ENCODE results near the gene SDCBP2.

The SDCBP2 gene

GRCh38 chr20:1312308-1312707 lies 16.6 kb downstream of the SDCBP2 start:
- DNase-seq (ENCODE audit: low spot score) = no peak

- DNase-seq (ENCODE audit: low spot score) = no peak
Measured at GRCh38 chr20:1310506-1311190, 18.3 kb downstream of the SDCBP2 start.

- no peak for DNase-seq (ENCODE audit: low spot score)
Measured at GRCh38 chr20:1310071-1310470, 18.9 kb downstream of the SDCBP2 start.

- no peak for DNase-seq (ENCODE audit: low spot score)
Measured at GRCh38 chr20:1309439-1309847, 19.5 kb downstream of the SDCBP2 start.

- DNase-seq (ENCODE audit: low spot score) = no peak
Measured at GRCh38 chr20:1308702-1309095, 20.2 kb downstream of the SDCBP2 start.

GRCh38 chr20:1308067-1308701 lies 20.8 kb downstream of the SDCBP2 start:
- no peak for DNase-seq (ENCODE audit: low spot score)

GRCh38 chr20:1307571-1307971 lies 21.4 kb downstream of the SDCBP2 start:
- DNase-seq (ENCODE audit: low spot score) = no peak

- DNase-seq (ENCODE audit: low spot score) = no peak
Measured at GRCh38 chr20:1307171-1307570, 21.8 kb downstream of the SDCBP2 start.

- no peak for DNase-seq (ENCODE audit: low spot score)
Measured at GRCh38 chr20:1306316-1307135, 22.4 kb downstream of the SDCBP2 start.

GRCh38 chr20:1305712-1306111 lies 23.2 kb downstream of the SDCBP2 start:
- DNase-seq (ENCODE audit: low spot score) = no peak

GRCh38 chr20:1304710-1305515 lies 24.0 kb downstream of the SDCBP2 start:
- DNase-seq (ENCODE audit: low spot score) = no peak

GRCh38 chr20:1302685-1303541 lies 26.0 kb downstream of the SDCBP2 start:
- DNase-seq (ENCODE audit: low spot score) = no peak

- DNase-seq (ENCODE audit: low spot score) = peak; percentile 35
Measured at GRCh38 chr20:1301031-1301529, 27.9 kb downstream of the SDCBP2 start.

GRCh38 chr20:1300083-1300840 lies 28.7 kb downstream of the SDCBP2 start:
- DNase-seq (ENCODE audit: low spot score) = no peak

- no peak for DNase-seq (ENCODE audit: low spot score)
Measured at GRCh38 chr20:1299522-1299921, 29.4 kb downstream of the SDCBP2 start.

- DNase-seq (ENCODE audit: low spot score) = no peak
Measured at GRCh38 chr20:1298888-1299511, 29.9 kb downstream of the SDCBP2 start.

GRCh38 chr20:1298166-1298565 lies 30.8 kb downstream of the SDCBP2 start:
- DNase-seq (ENCODE audit: low spot score) = no peak

GRCh38 chr20:1297486-1297885 lies 31.5 kb downstream of the SDCBP2 start:
- no peak for DNase-seq (ENCODE audit: low spot score)

GRCh38 chr20:1296922-1297321 lies 32.0 kb downstream of the SDCBP2 start:
- no peak for DNase-seq (ENCODE audit: low spot score)

- no peak for DNase-seq (ENCODE audit: low spot score)
Measured at GRCh38 chr20:1296117-1296610, 32.8 kb downstream of the SDCBP2 start.
